Activated CD8-positive, alpha-beta memory T cell treated with anti-CD3 and anti-CD28 coated beads for 1 hour (primary cell): Measurements from ENCODE around the gene ANO8.
"Not testable (repeated sequence)": the region's sequence is repeated elsewhere in the genome, so short reads cannot be mapped to it uniquely, and the experiment has no call there.

Experiments
- DNase-seq, 2 donors: peaks; one replicate each; pipeline ENCODE4 v3.0.0-alpha.2; 2020; ENCODE audit warnings: low read depth in 1 of 2; ENCODE audit errors: extremely low read depth in 1 of 2

ANO8 gene

GRCh38 chr19:17311455-17312188 lies 23.0 kb downstream of the ANO8 start:
- DNase-seq = no peak

GRCh38 chr19:17309965-17310461 lies 24.6 kb downstream of the ANO8 start:
- DNase-seq = no peak

GRCh38 chr19:17309198-17309964 lies 25.3 kb downstream of the ANO8 start, which contains the start of gene DDA1:
DDA1 (plus strand) TSS chr19:17309563; CDS start chr19:17309655, 92 bp downstream.
- DNase-seq = peak; percentile 95 to 98

- DNase-seq = no peak
Observed at GRCh38 chr19:17307876-17308377, 26.7 kb downstream of the ANO8 start.

GRCh38 chr19:17306285-17306714 lies 28.4 kb downstream of the ANO8 start:
- no peak for DNase-seq

- DNase-seq = peak; percentile 84 to 86
Observed at GRCh38 chr19:17305517-17306284, 29.0 kb downstream of the ANO8 start, which contains the start of gene MRPL34. MRPL34 (plus strand) TSS chr19:17305872; CDS start chr19:17305893, 21 bp downstream.

- no peak for DNase-seq
Observed at GRCh38 chr19:17305216-17305516, 29.5 kb downstream of the ANO8 start.

- no peak for DNase-seq
Observed at GRCh38 chr19:17304386-17305215, 30.1 kb downstream of the ANO8 start.

- no peak for DNase-seq
Observed at GRCh38 chr19:17303940-17304267, 30.8 kb downstream of the ANO8 start.

GRCh38 chr19:17303167-17303939 lies 31.3 kb downstream of the ANO8 start, which contains the start of gene ABHD8:
ABHD8 (minus strand) TSS chr19:17303425; CDS start chr19:17301616, 1,809 bp downstream.
- DNase-seq = peak; percentile 82 to 88

- no peak for DNase-seq
Observed at GRCh38 chr19:17302391-17303166, 32.1 kb downstream of the ANO8 start.

GRCh38 chr19:17300992-17301619 lies 33.5 kb downstream of the ANO8 start:
- no peak for DNase-seq

GRCh38 chr19:17296976-17297375 lies 37.7 kb downstream of the ANO8 start:
- no peak for DNase-seq

GRCh38 chr19:17296273-17296672 lies 38.4 kb downstream of the ANO8 start:
- no peak for DNase-seq

GRCh38 chr19:17295551-17295950 lies 39.1 kb downstream of the ANO8 start:
- DNase-seq = not testable (repeated sequence)

- DNase-seq = no peak
Observed at GRCh38 chr19:17294051-17294891, 40.4 kb downstream of the ANO8 start.

- DNase-seq = no peak
Observed at GRCh38 chr19:17293605-17294004, 41.0 kb downstream of the ANO8 start.
